Body of pancreas (tissue), 4 donors: ENCODE data around the gene HHAT.

ENCODE experiments used
- CTCF ChIP-seq, 7 experiments: fragments of 450-650 bp in 4 of 7; fragments of 200-600 bp in 3 of 7; sonication (generic) in 3 of 7; IDR thresholded peaks; one replicate each; pipeline ENCODE4 v1.5.1; 2016 to 2019; ENCODE audit warnings: antibody characterized with exemption in 7 of 7
- POLR2A ChIP-seq, 3 donors: fragments of 450-650 bp; IDR thresholded peaks; one replicate each; pipeline ENCODE4 v1.6.1; 2016; ENCODE audit warnings: antibody characterized with exemption in 3 of 3, mild to moderate bottlenecking in 2 of 3

- TF ChIP-seq CTCF (IDR thresholded peaks at IDR 0.05) (no peak), POLR2A (IDR thresholded peaks at IDR 0.05) (no peak)
Measured at GRCh38 chr1:210689826-210690225, 361.1 kb downstream of the HHAT start.
